Superior temporal gyrus (tissue), 1 donor: ENCODE data around the gene ITSN2.
A peak's percentile ranks its signal among the peaks of the same experiment; 100 is the strongest.

ENCODE experiments used
- DNase-seq: peaks from one replicate; pipeline ENCODE4 v3.0.0-alpha.2; 2016; ENCODE audit errors: extremely low spot score

The ITSN2 gene

GRCh38 chr2:24269265-24269664 lies 91.1 kb downstream of the ITSN2 start:
- DNase-seq, result no peak

DNA sequence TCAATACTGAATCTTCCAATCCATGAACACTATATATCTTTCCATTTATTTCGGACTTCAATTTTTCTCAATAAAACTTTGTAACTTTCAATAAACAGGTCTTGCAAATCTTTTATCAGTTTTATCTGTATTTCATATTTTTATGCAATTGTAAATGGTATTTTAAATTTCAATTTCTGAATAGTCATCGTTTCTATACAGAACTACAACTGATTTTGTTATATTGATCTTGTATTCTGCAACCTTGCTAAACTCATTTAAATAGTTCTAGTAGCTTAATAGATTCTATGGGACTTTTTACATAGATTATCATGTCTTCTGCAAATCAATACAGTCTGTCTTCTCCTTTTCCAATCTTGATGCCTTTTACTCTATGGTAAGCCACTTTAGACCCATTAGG lies 95.1 kb downstream of the ITSN2 start:
- DNase-seq, result no peak

DNA sequence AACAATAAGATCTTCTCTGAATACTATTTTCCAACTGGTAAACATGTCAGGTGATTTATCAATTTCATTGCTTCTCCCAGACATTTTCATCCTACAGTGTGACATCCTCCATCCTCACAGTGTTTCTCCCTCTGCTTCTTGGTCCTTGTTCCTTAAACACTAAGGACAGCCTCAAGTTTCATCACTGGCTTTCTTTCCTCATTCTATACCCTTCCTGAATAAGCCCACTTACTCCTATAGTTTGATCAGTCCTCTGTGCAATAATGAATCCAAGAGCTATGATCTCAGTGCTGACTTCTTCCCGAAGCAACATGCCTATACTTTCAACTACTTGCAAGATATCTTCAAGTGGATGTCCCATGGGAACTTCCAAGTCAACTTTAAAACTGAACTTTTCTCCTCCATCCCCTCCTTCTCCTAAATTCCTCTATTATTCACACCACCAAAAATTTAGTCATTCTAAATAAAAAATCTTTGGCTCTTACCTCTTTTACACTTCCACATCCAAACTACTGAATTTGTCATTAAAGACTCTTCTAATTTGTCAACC lies 97.8 kb downstream of the ITSN2 start:
- DNase-seq, result no peak

- DNase-seq, result no peak
These were observed 98.9 kb downstream of the ITSN2 start for GRCh38 chr2:24261441-24261840.

GRCh38 chr2:24259316-24259715 lies 101.0 kb downstream of the ITSN2 start:
- DNase-seq, result no peak

- no peak for DNase-seq
These were observed 101.6 kb downstream of the ITSN2 start for GRCh38 chr2:24258718-24259117.

- peak; percentile 71 for DNase-seq
These were observed 106.9 kb downstream of the ITSN2 start for GRCh38 chr2:24253303-24253919.

DNA sequence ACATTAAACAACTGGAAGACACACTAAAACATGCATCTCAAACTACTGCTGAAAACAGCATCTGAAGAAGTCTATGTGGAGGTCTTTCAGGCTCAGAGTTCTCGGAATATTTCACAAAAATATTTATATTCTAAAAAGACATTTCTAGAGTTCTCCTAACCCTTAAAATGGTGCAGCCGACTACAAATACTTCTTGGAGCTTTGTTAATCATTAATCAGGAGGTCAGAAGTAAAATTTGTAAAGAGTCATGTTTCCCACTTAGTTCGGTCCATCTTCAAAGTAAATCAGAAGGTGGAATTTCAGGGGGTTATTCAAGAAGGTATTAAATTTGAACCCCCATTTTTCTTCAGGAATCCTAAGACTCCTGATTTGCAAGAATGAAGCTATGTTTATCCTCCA lies 112.7 kb downstream of the ITSN2 start:
- no peak for DNase-seq

- DNase-seq, result no peak
These were observed 113.2 kb downstream of the ITSN2 start for GRCh38 chr2:24247164-24247563.

- no peak for DNase-seq
These were observed 114.2 kb downstream of the ITSN2 start for GRCh38 chr2:24245986-24246776.

DNA sequence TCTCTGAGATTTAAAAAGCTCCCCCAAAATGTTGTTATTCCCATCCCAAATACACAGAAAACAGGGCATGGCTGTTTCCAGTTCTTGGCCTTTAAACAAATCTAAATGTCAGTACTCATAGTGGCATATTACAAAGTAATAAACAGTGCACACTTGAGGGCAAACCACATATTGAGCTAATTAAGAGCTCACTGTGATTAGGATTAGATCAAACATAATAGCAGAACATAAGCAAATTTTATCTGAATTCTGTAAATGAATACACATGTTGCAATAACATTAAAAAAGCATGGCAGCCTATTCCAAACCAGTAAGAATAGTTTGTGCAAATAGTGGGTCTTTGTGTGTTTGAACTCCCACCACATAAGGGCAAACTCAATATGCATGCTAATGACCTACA lies 118.8 kb downstream of the ITSN2 start:
- no peak for DNase-seq

DNA sequence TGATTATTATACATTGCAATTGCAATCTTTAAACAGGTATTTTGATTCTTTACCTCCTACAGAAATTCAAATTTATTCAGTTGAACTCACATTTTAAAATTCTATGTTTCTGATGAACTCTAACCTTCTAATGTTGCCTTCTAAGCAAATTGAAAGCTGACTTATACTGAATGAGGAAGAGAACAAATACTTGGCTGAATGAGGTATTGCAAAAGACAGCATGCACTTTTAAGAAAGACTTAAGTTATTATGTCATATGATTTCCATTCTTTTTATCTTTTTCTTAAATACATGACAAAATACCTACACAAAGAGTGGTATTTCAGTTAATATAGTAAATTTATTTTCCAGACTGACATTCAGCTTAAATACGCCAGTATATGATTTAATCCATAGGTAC lies 120.8 kb downstream of the ITSN2 start:
- no peak for DNase-seq

GRCh38 chr2:24238158-24238557 lies 122.2 kb downstream of the ITSN2 start:
- no peak for DNase-seq

- no peak for DNase-seq
These were observed 123.0 kb downstream of the ITSN2 start for GRCh38 chr2:24237313-24237712.

GRCh38 chr2:24233321-24233720 lies 127.0 kb downstream of the ITSN2 start:
- DNase-seq, result no peak

- peak; percentile 96 for DNase-seq
These were observed 128.9 kb downstream of the ITSN2 start for GRCh38 chr2:24231461-24231881.

DNA sequence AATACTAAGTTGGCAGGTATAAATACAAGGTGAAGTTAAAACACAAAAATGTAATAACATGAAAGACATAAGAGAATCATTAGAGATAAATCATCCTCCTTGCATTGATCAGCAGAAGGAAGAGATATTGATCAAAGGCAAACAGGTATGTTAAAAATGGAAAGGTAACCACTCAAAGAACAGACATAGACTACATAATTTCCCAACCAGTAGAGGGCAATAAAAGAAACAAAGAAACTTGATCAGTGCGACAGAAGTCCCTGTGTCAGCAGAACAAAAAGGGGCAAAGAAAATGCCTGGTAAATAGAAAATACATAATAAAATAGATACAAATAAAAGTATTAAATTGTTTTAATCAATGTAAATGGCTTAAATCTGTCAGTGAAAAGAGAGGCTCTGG lies 131.9 kb downstream of the ITSN2 start:
- DNase-seq, result peak; percentile 79

DNA sequence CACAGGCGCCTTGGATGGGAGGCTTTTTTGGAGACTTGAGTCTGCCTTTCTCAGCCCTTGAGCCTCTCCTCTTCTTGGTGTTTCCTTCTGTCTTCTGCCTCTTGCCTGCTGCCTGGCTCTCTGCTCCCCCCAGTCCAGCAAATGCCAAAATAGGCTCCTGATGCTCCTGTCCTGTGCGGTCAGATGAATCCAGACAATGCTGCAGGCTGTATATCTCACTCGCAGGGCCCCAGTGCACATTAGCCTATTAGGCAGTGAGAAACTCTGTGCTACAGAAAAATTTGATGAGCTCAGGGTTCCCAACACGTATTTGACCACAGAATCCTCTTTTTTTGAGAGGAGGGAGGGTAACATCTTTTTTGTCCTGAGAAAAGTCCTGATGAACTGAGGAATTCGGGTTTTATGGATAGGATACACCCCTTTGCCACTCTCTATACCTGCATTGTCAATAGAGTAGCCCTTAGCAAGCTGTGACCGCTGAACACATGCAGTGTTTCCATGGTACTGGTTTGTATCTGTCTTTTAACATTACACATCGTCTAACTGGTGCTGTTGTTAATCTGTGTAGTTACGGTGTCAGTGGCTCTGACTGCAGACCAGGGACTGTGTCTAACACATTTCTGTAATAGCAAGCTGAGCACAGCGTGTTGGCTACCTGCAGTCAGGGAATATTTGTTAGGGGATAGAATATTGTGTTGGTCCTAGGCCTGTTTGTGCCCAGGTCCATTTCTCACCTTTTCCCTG lies 134.7 kb downstream of the ITSN2 start:
- no peak for DNase-seq

DNA sequence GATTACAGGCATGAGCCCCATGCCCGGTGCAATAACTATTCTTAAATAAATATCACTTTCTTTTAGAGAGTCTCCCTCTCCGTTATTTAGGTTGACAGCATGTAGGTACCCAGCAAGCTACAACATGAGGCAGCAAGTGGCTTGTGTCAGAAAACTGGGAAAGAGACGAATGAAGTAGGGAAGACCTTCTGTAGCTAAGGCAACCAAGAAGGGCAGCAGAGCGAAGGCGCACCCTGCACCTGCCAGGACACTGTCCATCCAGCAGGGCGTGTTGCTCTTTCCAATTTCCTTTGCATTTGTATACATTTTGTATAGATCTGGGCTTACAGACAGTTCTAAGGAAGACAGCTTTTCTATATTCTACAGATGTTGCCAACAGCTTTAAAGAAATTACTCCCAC lies 137.4 kb downstream of the ITSN2 start:
- no peak for DNase-seq

- DNase-seq, result no peak
These were observed 138.8 kb downstream of the ITSN2 start for GRCh38 chr2:24221343-24222050.

- DNase-seq, result peak; percentile 74
These were observed 139.6 kb downstream of the ITSN2 start for GRCh38 chr2:24220554-24221291.
